Uterus (tissue), 2 donors: ENCODE measurements around the gene WDR19.

ENCODE experiments used
- POLR2A ChIP-seq, 2 donors: fragments of 450-650 bp; IDR thresholded peaks; one replicate each; pipeline ENCODE4 v1.6.1; 2016; ENCODE audit warnings: antibody characterized with exemption in 2 of 2, mild to moderate bottlenecking in 1 of 2, moderate library complexity in 1 of 2
- TF ChIP-seq, protein P1 (sequence below), 4 experiments: fragments of 200-600 bp in 2 of 4; fragments of 450-650 bp in 2 of 4; sonication (generic) in 2 of 4; IDR thresholded peaks; one replicate each; pipeline ENCODE4 v1.5.1; 2016 to 2019; ENCODE audit warnings: antibody characterized with exemption in 4 of 4, mild to moderate bottlenecking in 2 of 4, moderate library complexity in 1 of 4

DNA sequence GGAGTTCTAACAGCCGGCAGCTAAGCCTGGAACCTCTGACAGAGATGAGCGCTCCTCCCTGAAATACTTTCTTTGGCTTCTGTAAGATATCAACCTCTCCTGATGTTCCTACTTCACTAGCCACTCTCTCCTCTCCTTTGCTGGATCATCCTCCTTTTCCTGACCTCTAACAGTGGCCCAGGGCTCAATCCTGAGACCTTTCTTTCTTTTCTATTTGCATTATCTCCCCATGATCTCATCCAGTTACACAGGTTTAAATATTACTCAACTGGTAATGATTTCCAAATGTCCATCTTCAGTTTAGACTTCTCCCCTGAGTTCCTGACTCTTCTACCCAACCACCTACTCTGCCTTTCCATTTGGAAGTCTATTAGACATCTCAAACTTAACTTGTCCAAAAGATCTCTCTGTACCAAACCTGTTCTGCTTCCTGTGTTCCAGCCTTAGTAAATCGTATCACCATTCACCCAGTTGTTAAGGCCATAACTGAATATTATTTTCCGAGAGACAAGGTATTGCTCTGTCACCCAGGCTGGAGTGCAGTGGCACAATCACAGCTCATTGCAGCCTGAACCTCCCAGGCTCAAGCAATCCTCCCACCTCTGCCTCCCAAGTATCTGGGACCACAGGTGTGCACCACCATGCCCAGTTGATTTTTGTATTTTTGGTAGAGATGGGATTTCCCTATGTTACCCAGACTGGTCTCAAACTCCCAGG, 142.7 kb downstream of the WDR19 start:
- TF ChIP-seq, protein P1, sequence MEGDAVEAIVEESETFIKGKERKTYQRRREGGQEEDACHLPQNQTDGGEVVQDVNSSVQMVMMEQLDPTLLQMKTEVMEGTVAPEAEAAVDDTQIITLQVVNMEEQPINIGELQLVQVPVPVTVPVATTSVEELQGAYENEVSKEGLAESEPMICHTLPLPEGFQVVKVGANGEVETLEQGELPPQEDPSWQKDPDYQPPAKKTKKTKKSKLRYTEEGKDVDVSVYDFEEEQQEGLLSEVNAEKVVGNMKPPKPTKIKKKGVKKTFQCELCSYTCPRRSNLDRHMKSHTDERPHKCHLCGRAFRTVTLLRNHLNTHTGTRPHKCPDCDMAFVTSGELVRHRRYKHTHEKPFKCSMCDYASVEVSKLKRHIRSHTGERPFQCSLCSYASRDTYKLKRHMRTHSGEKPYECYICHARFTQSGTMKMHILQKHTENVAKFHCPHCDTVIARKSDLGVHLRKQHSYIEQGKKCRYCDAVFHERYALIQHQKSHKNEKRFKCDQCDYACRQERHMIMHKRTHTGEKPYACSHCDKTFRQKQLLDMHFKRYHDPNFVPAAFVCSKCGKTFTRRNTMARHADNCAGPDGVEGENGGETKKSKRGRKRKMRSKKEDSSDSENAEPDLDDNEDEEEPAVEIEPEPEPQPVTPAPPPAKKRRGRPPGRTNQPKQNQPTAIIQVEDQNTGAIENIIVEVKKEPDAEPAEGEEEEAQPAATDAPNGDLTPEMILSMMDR (IDR thresholded peaks at IDR 0.05) = no peak
- TF ChIP-seq POLR2A (IDR thresholded peaks at IDR 0.05) = no peak
